Left forelimb (tissue), 1 donor: ENCODE data around the gene SNRPD3.
"Not testable (repeated sequence)": the region's sequence is repeated elsewhere in the genome, so short reads cannot be mapped to it uniquely, and the experiment has no call there.

Source experiments
- DNase-seq: peaks from one replicate; pipeline ENCODE4 v3.0.0-alpha.2; 2018; ENCODE audit warnings: low spot score

The SNRPD3 gene

GRCh38 chr22:24614794-24615193 lies 59.0 kb downstream of the SNRPD3 start:
- not testable (repeated sequence) for DNase-seq

- DNase-seq: not testable (repeated sequence)
These were observed 65.4 kb downstream of the SNRPD3 start for GRCh38 chr22:24621244-24621643.

- DNase-seq: not testable (repeated sequence)
These were observed 66.8 kb downstream of the SNRPD3 start for GRCh38 chr22:24622596-24622995.
